ENCODE measurements around the gene PCDH19.

The PCDH19 gene

GRCh38 chrX:100297728-100298127 is 112.3 kb downstream of the PCDH19 start:
- H3K79me1 ChIP-seq (ENCODE audit: low read length): no peaks in the 10 kb centered on the region
- H3K36me3 ChIP-seq (ENCODE audit: control insufficient read depth in 1 of 2, insufficient read depth in 2 of 2, low read length in 2 of 2): no peaks in the 10 kb centered on the region
- H3K4me1 ChIP-seq (ENCODE audit: control insufficient read depth in 1 of 2, insufficient read depth in 2 of 2, low read length in 2 of 2): no peaks in the 10 kb centered on the region
- H2AFZ ChIP-seq (ENCODE audit: insufficient read depth, low read length, poor library complexity): no peak overlapping the region
- no peaks in the 10 kb centered on the region for H3K9me3 ChIP-seq (ENCODE audit: insufficient read depth, low read depth, low read length)
- no peak overlapping the region for H3K4ac ChIP-seq (ENCODE audit: low read depth, low read length)
- no peak overlapping the region for H3K9ac ChIP-seq (ENCODE audit: low read length)
- no peak overlapping the region for H3K18ac ChIP-seq (ENCODE audit: low read length)
- no peak overlapping the region for H2BK120ac ChIP-seq (ENCODE audit: insufficient read depth, low read length, poor library complexity)
- no peaks in the 10 kb centered on the region for H3K79me2 ChIP-seq (ENCODE audit: control insufficient read depth, insufficient read depth, low read length, poor library complexity)
- H4K12ac ChIP-seq (ENCODE audit: low read depth, low read length): no peak overlapping the region
- no peak overlapping the region for H3K27ac ChIP-seq (ENCODE audit: low read depth, low read length)
- no CpG with 5 or more reads among the region's 1 CpG for WGBS (ENCODE audit: extremely low coverage, insufficient coverage, insufficient read length)
- no peak overlapping the region for H3K23ac ChIP-seq (ENCODE audit: low read length)
- no peaks in the 10 kb centered on the region for H3K27me3 ChIP-seq (ENCODE audit: insufficient read depth, low read length)
- H3K4me3 ChIP-seq (ENCODE audit: low read depth, low read length): no peak overlapping the region
- H2AK5ac ChIP-seq (ENCODE audit: low read length): no peak overlapping the region
- no peak overlapping the region for H4K8ac ChIP-seq (ENCODE audit: low read depth, low read length)
- H2BK5ac ChIP-seq (ENCODE audit: low read depth, low read length, poor library complexity): no peak overlapping the region
- DNase-seq: no peak
- no peak overlapping the region for H3K4me2 ChIP-seq (ENCODE audit: low read length)
- H3K14ac ChIP-seq (ENCODE audit: low read length): no peak overlapping the region
- no peak overlapping the region for H2BK12ac ChIP-seq (ENCODE audit: low read length)
- no peak overlapping the region for H4K91ac ChIP-seq (ENCODE audit: low read depth, low read length)

- no CpG with 5 or more reads among the region's 21 CpGs for WGBS (ENCODE audit: extremely low coverage, insufficient coverage, insufficient read length)
- Histone ChIP-seq H4K91ac (ENCODE audit: low read depth, low read length) (no peak overlapping the region), H3K4ac (ENCODE audit: low read depth, low read length) (no peak overlapping the region), H3K27me3 (ENCODE audit: insufficient read depth, low read length) (no peaks in the 10 kb centered on the region), H4K8ac (ENCODE audit: low read depth, low read length) (no peak overlapping the region), H3K9ac (ENCODE audit: low read length) (no peak overlapping the region), H2AFZ (ENCODE audit: insufficient read depth, low read length, poor library complexity) (no peak overlapping the region), H3K18ac (ENCODE audit: low read length) (no peak overlapping the region), H2BK12ac (ENCODE audit: low read length) (no peak overlapping the region), H2AK5ac (ENCODE audit: low read length) (no peak overlapping the region), H3K36me3 (ENCODE audit: control insufficient read depth in 1 of 2, insufficient read depth in 2 of 2, low read length in 2 of 2) (no peaks in the 10 kb centered on the region), H3K4me3 (ENCODE audit: low read depth, low read length) (no peak overlapping the region), H3K23ac (ENCODE audit: low read length) (no peak overlapping the region), H3K4me2 (ENCODE audit: low read length) (no peak overlapping the region), H3K27ac (ENCODE audit: low read depth, low read length) (no peak overlapping the region), H3K9me3 (ENCODE audit: insufficient read depth, low read depth, low read length) (no peaks in the 10 kb centered on the region), H2BK5ac (ENCODE audit: low read depth, low read length, poor library complexity) (no peak overlapping the region), H3K79me1 (ENCODE audit: low read length) (no peaks in the 10 kb centered on the region), H2BK120ac (ENCODE audit: insufficient read depth, low read length, poor library complexity) (no peak overlapping the region), H3K79me2 (ENCODE audit: control insufficient read depth, insufficient read depth, low read length, poor library complexity) (no peaks in the 10 kb centered on the region), H3K4me1 (ENCODE audit: control insufficient read depth in 1 of 2, insufficient read depth in 2 of 2, low read length in 2 of 2) (no peaks in the 10 kb centered on the region), H3K14ac (ENCODE audit: low read length) (no peak overlapping the region), H4K12ac (ENCODE audit: low read depth, low read length) (no peak overlapping the region)
- no peak for DNase-seq
These were observed 113.8 kb downstream of the PCDH19 start for GRCh38 chrX:100296183-100296753.

- Histone ChIP-seq H3K36me3 (ENCODE audit: control insufficient read depth in 1 of 2, insufficient read depth in 2 of 2, low read length in 2 of 2) (no peaks in the 10 kb centered on the region), H2BK12ac (ENCODE audit: low read length) (no peak overlapping the region), H3K9me3 (ENCODE audit: insufficient read depth, low read depth, low read length) (no peaks in the 10 kb centered on the region), H3K23ac (ENCODE audit: low read length) (no peak overlapping the region), H3K79me1 (ENCODE audit: low read length) (no peaks in the 10 kb centered on the region), H3K4me3 (ENCODE audit: low read depth, low read length) (no peak overlapping the region), H3K18ac (ENCODE audit: low read length) (no peak overlapping the region), H3K9ac (ENCODE audit: low read length) (no peak overlapping the region), H2AFZ (ENCODE audit: insufficient read depth, low read length, poor library complexity) (no peak overlapping the region), H2BK120ac (ENCODE audit: insufficient read depth, low read length, poor library complexity) (no peak overlapping the region), H4K91ac (ENCODE audit: low read depth, low read length) (no peak overlapping the region), H4K12ac (ENCODE audit: low read depth, low read length) (no peak overlapping the region), H3K27ac (ENCODE audit: low read depth, low read length) (no peak overlapping the region), H2AK5ac (ENCODE audit: low read length) (no peak overlapping the region), H3K4me2 (ENCODE audit: low read length) (no peak overlapping the region), H2BK5ac (ENCODE audit: low read depth, low read length, poor library complexity) (no peak overlapping the region), H3K4ac (ENCODE audit: low read depth, low read length) (no peak overlapping the region), H4K8ac (ENCODE audit: low read depth, low read length) (no peak overlapping the region), H3K4me1 (ENCODE audit: control insufficient read depth in 1 of 2, insufficient read depth in 2 of 2, low read length in 2 of 2) (no peaks in the 10 kb centered on the region), H3K14ac (ENCODE audit: low read length) (no peak overlapping the region), H3K79me2 (ENCODE audit: control insufficient read depth, insufficient read depth, low read length, poor library complexity) (no peaks in the 10 kb centered on the region), H3K27me3 (ENCODE audit: insufficient read depth, low read length) (no peaks in the 10 kb centered on the region)
- no CpG with 5 or more reads among the region's 4 CpGs for WGBS (ENCODE audit: extremely low coverage, insufficient coverage, insufficient read length)
- DNase-seq: no peak
These were observed 115.1 kb downstream of the PCDH19 start for GRCh38 chrX:100294965-100295364.

- no peak overlapping the region for H3K14ac ChIP-seq (ENCODE audit: low read length)
- no peak overlapping the region for H3K9ac ChIP-seq (ENCODE audit: low read length)
- no peak overlapping the region for H4K91ac ChIP-seq (ENCODE audit: low read depth, low read length)
- no peak overlapping the region for H3K4me3 ChIP-seq (ENCODE audit: low read depth, low read length)
- no peak overlapping the region for H4K12ac ChIP-seq (ENCODE audit: low read depth, low read length)
- no peaks in the 10 kb centered on the region for H3K27me3 ChIP-seq (ENCODE audit: insufficient read depth, low read length)
- no peak overlapping the region for H2AFZ ChIP-seq (ENCODE audit: insufficient read depth, low read length, poor library complexity)
- no peak overlapping the region for H3K27ac ChIP-seq (ENCODE audit: low read depth, low read length)
- no peaks in the 10 kb centered on the region for H3K79me1 ChIP-seq (ENCODE audit: low read length)
- H2BK12ac ChIP-seq (ENCODE audit: low read length): no peak overlapping the region
- H4K8ac ChIP-seq (ENCODE audit: low read depth, low read length): no peak overlapping the region
- H2BK5ac ChIP-seq (ENCODE audit: low read depth, low read length, poor library complexity): no peak overlapping the region
- H3K4me1 ChIP-seq (ENCODE audit: control insufficient read depth in 1 of 2, insufficient read depth in 2 of 2, low read length in 2 of 2): no peaks in the 10 kb centered on the region
- H3K4ac ChIP-seq (ENCODE audit: low read depth, low read length): no peak overlapping the region
- no peak overlapping the region for H3K4me2 ChIP-seq (ENCODE audit: low read length)
- H2AK5ac ChIP-seq (ENCODE audit: low read length): no peak overlapping the region
- DNase-seq: no peak
- no peaks in the 10 kb centered on the region for H3K79me2 ChIP-seq (ENCODE audit: control insufficient read depth, insufficient read depth, low read length, poor library complexity)
- no peaks in the 10 kb centered on the region for H3K36me3 ChIP-seq (ENCODE audit: control insufficient read depth in 1 of 2, insufficient read depth in 2 of 2, low read length in 2 of 2)
- H3K18ac ChIP-seq (ENCODE audit: low read length): no peak overlapping the region
- no peak overlapping the region for H2BK120ac ChIP-seq (ENCODE audit: insufficient read depth, low read length, poor library complexity)
- no peaks in the 10 kb centered on the region for H3K9me3 ChIP-seq (ENCODE audit: insufficient read depth, low read depth, low read length)
- H3K23ac ChIP-seq (ENCODE audit: low read length): no peak overlapping the region
These were observed 121.0 kb downstream of the PCDH19 start for GRCh38 chrX:100289066-100289558.
